Measurements from ENCODE around the gene PLP1. TPM values are rescaled to one million over a fixed set of nuclear protein-coding genes. Genes with fewer than 3 reads are reported as not detected.
"Not testable (repeated sequence)": the region's sequence is repeated elsewhere in the genome, so short reads cannot be mapped to it uniquely, and the experiment has no call there.

Gene PLP1
- total and polyA plus RNA-seq, 2 of the 8 experiments (the other 6 are each of a cell fraction or from before 2014, with no cell fraction given) = 49.2 to 218 TPM

GRCh38 chrX:103766813-103767555 lies 9.7 kb upstream of the PLP1 start:
- H3K36me3 ChIP-seq (ENCODE audit: control insufficient read depth in 2 of 4, insufficient read depth in 4 of 4, low read length in 3 of 4); H4K20me1 ChIP-seq (replicated peaks in 1 of 2; ENCODE audit: control insufficient read depth in 1 of 2, insufficient read depth in 2 of 2, low read length in 2 of 2); H3K23me2 ChIP-seq (ENCODE audit: low read depth, low read length); H3K4ac ChIP-seq (replicated peaks; ENCODE audit: insufficient read length, low read depth, low read length); H3K56ac ChIP-seq (replicated peaks; ENCODE audit: insufficient read length, low read depth, low read length); H3K23ac ChIP-seq (ENCODE audit: insufficient read length); H2BK120ac ChIP-seq (replicated peaks; ENCODE audit: low read depth, low read length); H3K27me3 ChIP-seq (replicated peaks in 1 of 4; ENCODE audit: control insufficient read depth in 3 of 4, extremely low read depth in 1 of 4, insufficient read depth in 3 of 4, low read length in 3 of 4); H2BK20ac ChIP-seq (ENCODE audit: low read length); H4K5ac ChIP-seq (ENCODE audit: insufficient read length, low read depth, low read length); H4K8ac ChIP-seq (ENCODE audit: extremely low read depth, insufficient read depth, low read length); H2BK15ac ChIP-seq (ENCODE audit: low read length); H3K79me2 ChIP-seq (ENCODE audit: control insufficient read depth in 1 of 2, insufficient read depth in 2 of 2, low read length in 2 of 2); H2AFZ ChIP-seq (ENCODE audit: low read length); H3K79me1 ChIP-seq (ENCODE audit: low read depth, low read length); H3K14ac ChIP-seq (ENCODE audit: insufficient read length); H3K9me3 ChIP-seq (ENCODE audit: insufficient read depth in 2 of 2, low read depth in 1 of 2, low read length in 1 of 2); H3K4me1 ChIP-seq (replicated peaks in 1 of 4; ENCODE audit: control insufficient read depth in 3 of 4, insufficient read depth in 4 of 4, low read length in 3 of 4): not testable (repeated sequence)
- Histone ChIP-seq H3K9ac (replicated peaks in 1 of 4; ENCODE audit: extremely low read depth in 1 of 4, low read depth in 3 of 4, low read length in 3 of 4) (peak overlapping the region in 1 of 4 experiments; percentile 30; a peak in 2 of 7 replicates), H3K27ac (ENCODE audit: low read depth, low read length) (peak overlapping the region; percentile 86), H3K4me2 (ENCODE audit: insufficient read depth in 1 of 2, low read depth in 2 of 2, low read length in 2 of 2) (peak overlapping the region; percentile 42 to 47; a peak in 3 of 4 replicates), H2BK5ac (ENCODE audit: low read depth, low read length) (peak overlapping the region; percentile 78; the same call in 1 of the 2 replicates), H3K18ac (ENCODE audit: extremely low read depth, low read length) (peak overlapping the region; percentile 60), H2BK12ac (ENCODE audit: low read depth, low read length) (0 out of 2 replicates have a peak overlapping the region, but pooled peaks have one; percentile 50), H3K4me3 (ENCODE audit: extremely low read depth in 1 of 4, insufficient read depth in 2 of 4, low read depth in 3 of 4, low read length in 4 of 4) (peak overlapping the region; percentile 2 to 47 (median 32); a peak in 7 of 8 replicates), H4K91ac (replicated peaks; ENCODE audit: insufficient read length, low read length) (peak overlapping the region; percentile 45), H2AK5ac (ENCODE audit: low read depth, low read length) (0 out of 2 replicates have a peak overlapping the region, but pooled peaks have one; percentile 24)
- 0 out of 2 replicates have a peak, but pooled peaks have one; percentile 23 for TF ChIP-seq TAF1 (IDR thresholded peaks at IDR 0.05; ENCODE audit: low read depth, low read length)
- FAIRE-seq = peak; percentile 7
- 54% methylated on average over 9 of the region's 9 CpGs; no CpG with 5 or more reads in 1 of the 2 experiments for WGBS, 2 experiments (ENCODE audit: extremely low coverage in 1 of 2, insufficient coverage in 1 of 2, insufficient read length in 1 of 2, insufficient replicate concordance in 2 of 2, low coverage in 1 of 2, low lambda C conversion rate in 2 of 2, missing lambda C conversion rate in 1 of 2)
- POLR2A ChIA-PET (ENCODE audit: partially characterized antibody) = interaction anchor here (0.8 to 3.1 kb wide), 15 partner anchors 9 to 81 kb away, joined by 3 to 13 read pairs (median 4); partner anchors contain the start of gene PLP1
- CTCF ChIA-PET (ENCODE audit: partially characterized antibody) = interaction anchor here (0.9 to 2.2 kb wide), 4 partner anchors 17 to 137 kb away, joined by 3 to 9 read pairs (median 6); partner anchors contain the start of gene TMEM31
- DNase-seq (ENCODE audit: low read depth in 1 of 2, low spot score in 2 of 2) = peak in 1 of 2 experiments; percentile 46
